ENCODE data around the gene GNG11. TPM values are rescaled to one million over a fixed set of nuclear protein-coding genes. Genes with fewer than 3 reads are reported as not detected.

Gene GNG11
- total RNA-seq, 2 experiments from 2014 or later: not detected

DNA sequence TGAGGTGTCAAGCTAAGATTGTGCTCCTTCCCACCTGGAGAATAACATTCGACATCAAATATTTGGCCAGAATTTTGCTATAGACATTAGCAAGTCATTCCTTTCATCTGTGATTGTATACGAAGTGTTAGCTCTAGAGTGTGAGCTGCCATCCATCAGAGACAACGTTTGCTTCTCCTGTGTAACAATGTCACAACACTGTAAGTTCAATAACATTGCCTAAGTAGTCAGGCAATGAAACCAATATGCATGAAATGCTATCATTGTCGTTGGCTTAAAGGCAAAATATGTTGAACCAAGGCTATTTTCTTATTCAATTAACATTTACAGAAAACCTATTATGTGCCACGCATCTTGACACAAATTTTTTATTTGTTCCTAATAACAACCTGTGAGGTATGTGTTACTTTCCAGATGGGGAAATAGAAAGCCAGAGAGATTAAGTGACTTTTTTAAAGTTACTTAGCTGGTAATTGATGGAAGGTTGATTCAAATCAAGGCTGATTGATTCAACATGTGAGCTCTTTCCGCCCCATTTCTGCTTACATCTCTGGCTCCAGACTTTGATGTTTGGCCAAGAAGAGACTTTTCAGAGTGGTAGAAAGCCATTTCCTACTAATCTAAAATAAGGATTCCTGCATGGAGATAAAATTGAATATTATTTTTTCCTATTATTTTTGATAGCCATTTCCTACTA lies 50.6 kb downstream of the GNG11 start:
- Mint-ChIP-seq H3K27me3 (no peaks in the 10 kb centered on the region), H3K36me3 (ENCODE audit: low read depth) (no peaks in the 10 kb centered on the region), H3K9me3 (no peaks in the 10 kb centered on the region), H3K27ac (no peak overlapping the region), H3K4me1 (ENCODE audit: low read depth) (no peaks in the 10 kb centered on the region), H3K4me3 (no peak overlapping the region)
- H3K27ac ChIP-seq (ENCODE audit: low read depth in 1 of 2, low read length in 2 of 2): no peak overlapping the region
- H3K4me3 ChIP-seq (ENCODE audit: low read length): no peak overlapping the region
- H3K27me3 ChIP-seq (ENCODE audit: control insufficient read depth in 1 of 2, insufficient read depth in 2 of 2, low read length in 2 of 2): no peaks in the 10 kb centered on the region
- TF ChIP-seq, protein P1, sequence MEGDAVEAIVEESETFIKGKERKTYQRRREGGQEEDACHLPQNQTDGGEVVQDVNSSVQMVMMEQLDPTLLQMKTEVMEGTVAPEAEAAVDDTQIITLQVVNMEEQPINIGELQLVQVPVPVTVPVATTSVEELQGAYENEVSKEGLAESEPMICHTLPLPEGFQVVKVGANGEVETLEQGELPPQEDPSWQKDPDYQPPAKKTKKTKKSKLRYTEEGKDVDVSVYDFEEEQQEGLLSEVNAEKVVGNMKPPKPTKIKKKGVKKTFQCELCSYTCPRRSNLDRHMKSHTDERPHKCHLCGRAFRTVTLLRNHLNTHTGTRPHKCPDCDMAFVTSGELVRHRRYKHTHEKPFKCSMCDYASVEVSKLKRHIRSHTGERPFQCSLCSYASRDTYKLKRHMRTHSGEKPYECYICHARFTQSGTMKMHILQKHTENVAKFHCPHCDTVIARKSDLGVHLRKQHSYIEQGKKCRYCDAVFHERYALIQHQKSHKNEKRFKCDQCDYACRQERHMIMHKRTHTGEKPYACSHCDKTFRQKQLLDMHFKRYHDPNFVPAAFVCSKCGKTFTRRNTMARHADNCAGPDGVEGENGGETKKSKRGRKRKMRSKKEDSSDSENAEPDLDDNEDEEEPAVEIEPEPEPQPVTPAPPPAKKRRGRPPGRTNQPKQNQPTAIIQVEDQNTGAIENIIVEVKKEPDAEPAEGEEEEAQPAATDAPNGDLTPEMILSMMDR (IDR thresholded peaks at IDR 0.05): no peak
- no peaks in the 10 kb centered on the region for H3K9me3 ChIP-seq (ENCODE audit: control insufficient read depth in 1 of 2, insufficient read depth in 1 of 2, low read length in 2 of 2)
- ChIA-PET CTCF (no interaction called here), POLR2A (no interaction called here)
- DNase-seq (no peak), ATAC-seq (ENCODE audit: poor library complexity) (no peak)
- H3K4me1 ChIP-seq (ENCODE audit: insufficient read depth, low read length): no peaks in the 10 kb centered on the region
- no peaks in the 10 kb centered on the region for H3K36me3 ChIP-seq (ENCODE audit: insufficient read depth, low read length)
- intact Hi-C loops (cut with DNase I, micrococcal nuclease): no loop called here

DNA sequence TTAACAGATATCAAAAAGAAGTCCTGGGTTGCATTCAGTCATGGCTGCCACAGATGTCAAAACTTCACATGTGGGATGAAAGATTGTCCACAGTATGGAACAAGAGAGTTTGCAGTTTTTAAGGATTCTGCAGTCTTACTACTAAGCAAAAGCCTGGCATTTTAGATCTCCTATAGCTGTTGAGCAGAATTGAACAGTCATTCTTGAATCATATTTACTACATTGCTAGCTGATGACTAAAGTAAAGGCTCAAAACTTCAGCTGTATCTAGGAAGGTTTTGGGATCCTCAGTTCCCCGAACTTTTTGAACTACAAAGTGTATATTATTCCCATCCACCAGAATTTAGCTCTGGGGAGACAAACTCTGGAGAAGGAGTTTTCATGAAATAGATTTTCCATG lies 51.6 kb downstream of the GNG11 start:
- ATAC-seq (ENCODE audit: poor library complexity) (no peak), DNase-seq (no peak)
- H3K4me3 Mint-ChIP-seq: no peak overlapping the region
- no peaks in the 10 kb centered on the region for H3K4me1 ChIP-seq (ENCODE audit: insufficient read depth, low read length)
- TF ChIP-seq, protein P1 (IDR thresholded peaks at IDR 0.05): no peak
- no peaks in the 10 kb centered on the region for H3K27me3 ChIP-seq (ENCODE audit: control insufficient read depth in 1 of 2, insufficient read depth in 2 of 2, low read length in 2 of 2)
- H3K4me3 ChIP-seq (ENCODE audit: low read length): no peak overlapping the region
- H3K27me3 Mint-ChIP-seq: no peaks in the 10 kb centered on the region
- H3K36me3 Mint-ChIP-seq (ENCODE audit: low read depth): no peaks in the 10 kb centered on the region
- no peaks in the 10 kb centered on the region for H3K4me1 Mint-ChIP-seq (ENCODE audit: low read depth)
- H3K27ac Mint-ChIP-seq: no peak overlapping the region
- POLR2A ChIA-PET: no interaction called here
- H3K9me3 Mint-ChIP-seq: no peaks in the 10 kb centered on the region
- CTCF ChIA-PET: no interaction called here
- no peak overlapping the region for H3K27ac ChIP-seq (ENCODE audit: low read depth in 1 of 2, low read length in 2 of 2)
- intact Hi-C loops (cut with DNase I, micrococcal nuclease): no loop called here
- H3K9me3 ChIP-seq (ENCODE audit: control insufficient read depth in 1 of 2, insufficient read depth in 1 of 2, low read length in 2 of 2): no peaks in the 10 kb centered on the region
- no peaks in the 10 kb centered on the region for H3K36me3 ChIP-seq (ENCODE audit: insufficient read depth, low read length)

GRCh38 chr7:93977211-93977950 lies 55.8 kb downstream of the GNG11 start:
- DNase-seq (no peak), ATAC-seq (ENCODE audit: poor library complexity) (no peak)
- no peak overlapping the region for H3K27ac ChIP-seq (ENCODE audit: low read depth in 1 of 2, low read length in 2 of 2)
- intact Hi-C loops (cut with DNase I, micrococcal nuclease): no loop called here
- Mint-ChIP-seq H3K4me1 (ENCODE audit: low read depth) (no peaks in the 10 kb centered on the region), H3K27ac (no peak overlapping the region), H3K4me3 (no peak overlapping the region), H3K27me3 (no peaks in the 10 kb centered on the region), H3K36me3 (ENCODE audit: low read depth) (no peaks in the 10 kb centered on the region), H3K9me3 (no peaks in the 10 kb centered on the region)
- CTCF ChIA-PET: no interaction called here
- POLR2A ChIA-PET: no interaction called here
- H3K27me3 ChIP-seq (ENCODE audit: control insufficient read depth in 1 of 2, insufficient read depth in 2 of 2, low read length in 2 of 2): no peaks in the 10 kb centered on the region
- no peaks in the 10 kb centered on the region for H3K4me1 ChIP-seq (ENCODE audit: insufficient read depth, low read length)
- no peaks in the 10 kb centered on the region for H3K36me3 ChIP-seq (ENCODE audit: insufficient read depth, low read length)
- no peak overlapping the region for H3K4me3 ChIP-seq (ENCODE audit: low read length)
- no peaks in the 10 kb centered on the region for H3K9me3 ChIP-seq (ENCODE audit: control insufficient read depth in 1 of 2, insufficient read depth in 1 of 2, low read length in 2 of 2)
- TF ChIP-seq, protein P1 (IDR thresholded peaks at IDR 0.05): no peak

Other genes with a start within 250 kb of the GNG11 start
- not detected for gene TFPI2, start 31.0 kb upstream of the GNG11 start, total RNA-seq
- gene GNGT1, start 15.2 kb upstream of the GNG11 start, total RNA-seq: not detected
- 1 to 10 TPM; 7.4 to 9.5 TPM for gene BET1, start 82.6 kb downstream of the GNG11 start, total RNA-seq

Measured in CD4-positive, alpha-beta T cell (primary cell).